Measurements from ENCODE around the gene ATXN10. TPM values are rescaled to one million over a fixed set of nuclear protein-coding genes. Genes with fewer than 3 reads are reported as not detected.
"Not testable (repeated sequence)": the region's sequence is repeated elsewhere in the genome, so short reads cannot be mapped to it uniquely, and the experiment has no call there.

ATXN10 gene
- total and polyA plus RNA-seq, 2 donors (not counting 1 experiment from before 2014, with no cell fraction given): 164 to 350 TPM

DNA sequence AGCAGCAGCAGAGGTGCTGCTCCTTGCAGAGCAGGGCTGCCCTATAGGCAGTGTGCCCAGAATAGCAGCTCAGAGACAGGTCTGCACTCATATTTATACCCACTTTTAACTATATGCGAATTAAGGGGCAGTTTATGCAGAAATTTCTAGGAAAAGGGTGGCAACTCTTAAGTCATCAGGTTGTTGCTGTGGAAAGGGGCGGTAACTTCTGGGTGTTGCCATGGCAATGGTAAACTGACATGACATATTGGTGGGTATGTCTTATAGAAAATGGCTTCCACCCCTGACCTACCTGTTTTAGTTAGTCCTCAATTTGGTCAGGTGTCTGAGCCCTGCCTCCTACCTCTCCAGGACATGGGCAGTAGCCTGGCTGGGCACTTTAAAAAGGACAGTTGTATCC lies 122.3 kb downstream of the ATXN10 start:
- no peak for DNase-seq (ENCODE audit: low read depth in 2 of 2)
- H3K27ac ChIP-seq (ENCODE audit: insufficient read depth, low read length): no peak overlapping the region
- no peaks in the 10 kb centered on the region for H3K27me3 ChIP-seq (ENCODE audit: control insufficient read depth, insufficient read depth, low read length)
- H2AFZ ChIP-seq (ENCODE audit: low read length): no peak overlapping the region
- H3K79me2 ChIP-seq (ENCODE audit: control insufficient read depth, insufficient read depth, low read length): no peaks in the 10 kb centered on the region
- no peak overlapping the region for H3K4me3 ChIP-seq (replicated peaks in 1 of 4; ENCODE audit: control extremely low read depth in 1 of 4, insufficient read depth in 1 of 4, low read depth in 3 of 4, low read length in 4 of 4)
- TF ChIP-seq, protein P1, sequence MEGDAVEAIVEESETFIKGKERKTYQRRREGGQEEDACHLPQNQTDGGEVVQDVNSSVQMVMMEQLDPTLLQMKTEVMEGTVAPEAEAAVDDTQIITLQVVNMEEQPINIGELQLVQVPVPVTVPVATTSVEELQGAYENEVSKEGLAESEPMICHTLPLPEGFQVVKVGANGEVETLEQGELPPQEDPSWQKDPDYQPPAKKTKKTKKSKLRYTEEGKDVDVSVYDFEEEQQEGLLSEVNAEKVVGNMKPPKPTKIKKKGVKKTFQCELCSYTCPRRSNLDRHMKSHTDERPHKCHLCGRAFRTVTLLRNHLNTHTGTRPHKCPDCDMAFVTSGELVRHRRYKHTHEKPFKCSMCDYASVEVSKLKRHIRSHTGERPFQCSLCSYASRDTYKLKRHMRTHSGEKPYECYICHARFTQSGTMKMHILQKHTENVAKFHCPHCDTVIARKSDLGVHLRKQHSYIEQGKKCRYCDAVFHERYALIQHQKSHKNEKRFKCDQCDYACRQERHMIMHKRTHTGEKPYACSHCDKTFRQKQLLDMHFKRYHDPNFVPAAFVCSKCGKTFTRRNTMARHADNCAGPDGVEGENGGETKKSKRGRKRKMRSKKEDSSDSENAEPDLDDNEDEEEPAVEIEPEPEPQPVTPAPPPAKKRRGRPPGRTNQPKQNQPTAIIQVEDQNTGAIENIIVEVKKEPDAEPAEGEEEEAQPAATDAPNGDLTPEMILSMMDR (conservative IDR thresholded peaks at IDR 0.05 in 1 of 2, IDR thresholded peaks at IDR 0.05 in 1 of 2; ENCODE audit: low read depth in 1 of 2, low read length in 2 of 2): no peak
- TF ChIP-seq EZH2 (IDR thresholded peaks at IDR 0.05; ENCODE audit: low read length, missing control alignments): no peak
- H3K9me3 ChIP-seq (ENCODE audit: control insufficient read depth, insufficient read depth, low read depth, low read length): no peaks in the 10 kb centered on the region
- H3K9ac ChIP-seq (ENCODE audit: insufficient read depth, low read length): no peak overlapping the region
- peaks cover 2% of the 10 kb centered on the region for H3K36me3 ChIP-seq (ENCODE audit: control insufficient read depth, insufficient read depth, low read length)
- no peaks in the 10 kb centered on the region for H4K20me1 ChIP-seq (ENCODE audit: control insufficient read depth, extremely low read depth, insufficient read depth, low read length)
- no peak overlapping the region for H3K4me2 ChIP-seq (ENCODE audit: extremely low read depth, insufficient read depth, low read length)
- H3K4me1 ChIP-seq (ENCODE audit: control insufficient read depth, extremely low read depth, insufficient read depth, low read length): no peaks in the 10 kb centered on the region

DNA sequence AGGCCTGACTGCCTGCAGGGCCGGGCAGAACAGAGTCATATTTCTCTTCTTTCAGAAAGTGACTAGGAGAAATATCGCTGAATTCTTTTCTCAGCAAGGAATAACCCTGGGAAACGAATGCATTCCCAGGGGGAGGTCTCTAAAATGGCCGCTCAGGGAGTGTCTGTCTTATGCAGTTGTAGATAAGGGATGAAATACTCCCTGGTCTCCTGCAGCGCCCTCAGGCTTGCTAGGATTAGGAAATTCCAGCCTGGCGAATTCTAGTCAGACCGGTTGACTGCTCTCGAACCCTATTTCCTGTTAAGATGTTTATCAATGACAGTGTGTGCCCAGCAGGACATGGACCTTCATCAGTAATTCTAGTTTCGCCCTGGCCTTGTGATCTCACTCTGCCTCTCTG lies 124.4 kb downstream of the ATXN10 start:
- not testable (repeated sequence) for H4K20me1 ChIP-seq (ENCODE audit: control insufficient read depth, extremely low read depth, insufficient read depth, low read length); DNase-seq (ENCODE audit: low read depth in 2 of 2); H3K4me3 ChIP-seq (replicated peaks in 1 of 4; ENCODE audit: control extremely low read depth in 1 of 4, insufficient read depth in 1 of 4, low read depth in 3 of 4, low read length in 4 of 4); H3K36me3 ChIP-seq (ENCODE audit: control insufficient read depth, insufficient read depth, low read length); H3K9me3 ChIP-seq (ENCODE audit: control insufficient read depth, insufficient read depth, low read depth, low read length); H3K79me2 ChIP-seq (ENCODE audit: control insufficient read depth, insufficient read depth, low read length); H3K27me3 ChIP-seq (ENCODE audit: control insufficient read depth, insufficient read depth, low read length); H3K27ac ChIP-seq (ENCODE audit: insufficient read depth, low read length); H3K9ac ChIP-seq (ENCODE audit: insufficient read depth, low read length); H3K4me2 ChIP-seq (ENCODE audit: extremely low read depth, insufficient read depth, low read length); H2AFZ ChIP-seq (ENCODE audit: low read length); H3K4me1 ChIP-seq (ENCODE audit: control insufficient read depth, extremely low read depth, insufficient read depth, low read length)

DNA sequence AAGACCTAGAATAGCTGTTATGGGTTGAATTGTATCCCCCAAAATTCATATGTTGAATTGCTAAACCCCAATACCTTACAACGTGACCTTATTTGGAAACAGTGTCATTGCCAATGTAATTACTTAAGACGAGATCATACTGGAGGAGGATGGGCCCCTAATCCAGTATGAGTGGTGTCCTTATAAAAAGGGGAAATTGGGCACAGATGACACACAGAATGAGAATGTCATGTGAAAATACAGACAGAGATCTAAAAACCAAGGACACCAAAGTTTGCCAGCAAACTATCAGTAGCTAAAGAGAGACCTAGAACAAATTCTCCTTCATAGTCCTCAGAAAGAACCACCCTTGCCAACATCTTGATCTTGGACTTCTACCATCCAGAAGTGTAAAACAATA lies 127.7 kb downstream of the ATXN10 start:
- Histone ChIP-seq H3K36me3 (ENCODE audit: control insufficient read depth, insufficient read depth, low read length) (no peaks in the 10 kb centered on the region), H3K4me2 (ENCODE audit: extremely low read depth, insufficient read depth, low read length) (no peak overlapping the region), H3K9me3 (ENCODE audit: control insufficient read depth, insufficient read depth, low read depth, low read length) (no peaks in the 10 kb centered on the region), H3K79me2 (ENCODE audit: control insufficient read depth, insufficient read depth, low read length) (no peaks in the 10 kb centered on the region), H3K9ac (ENCODE audit: insufficient read depth, low read length) (no peak overlapping the region), H3K27ac (ENCODE audit: insufficient read depth, low read length) (no peak overlapping the region), H3K4me3 (replicated peaks in 1 of 4; ENCODE audit: control extremely low read depth in 1 of 4, insufficient read depth in 1 of 4, low read depth in 3 of 4, low read length in 4 of 4) (no peak overlapping the region), H3K4me1 (ENCODE audit: control insufficient read depth, extremely low read depth, insufficient read depth, low read length) (no peaks in the 10 kb centered on the region), H3K27me3 (ENCODE audit: control insufficient read depth, insufficient read depth, low read length) (no peaks in the 10 kb centered on the region), H2AFZ (ENCODE audit: low read length) (no peak overlapping the region), H4K20me1 (ENCODE audit: control insufficient read depth, extremely low read depth, insufficient read depth, low read length) (no peaks in the 10 kb centered on the region)
- no peak for DNase-seq (ENCODE audit: low read depth in 2 of 2)
- TF ChIP-seq, protein P1 (conservative IDR thresholded peaks at IDR 0.05 in 1 of 2, IDR thresholded peaks at IDR 0.05 in 1 of 2; ENCODE audit: low read depth in 1 of 2, low read length in 2 of 2): no peak

Measured in fibroblast of lung (primary cell).